Measurements from ENCODE around the gene AFDN. TPM values are rescaled to one million over a fixed set of nuclear protein-coding genes. Genes with fewer than 3 reads are reported as not detected.
A peak's percentile ranks its signal among the peaks of the same experiment; 100 is the strongest.

The AFDN gene
- total RNA-seq, 2 donors from 2014 or later: 213 to 232 TPM

DNA sequence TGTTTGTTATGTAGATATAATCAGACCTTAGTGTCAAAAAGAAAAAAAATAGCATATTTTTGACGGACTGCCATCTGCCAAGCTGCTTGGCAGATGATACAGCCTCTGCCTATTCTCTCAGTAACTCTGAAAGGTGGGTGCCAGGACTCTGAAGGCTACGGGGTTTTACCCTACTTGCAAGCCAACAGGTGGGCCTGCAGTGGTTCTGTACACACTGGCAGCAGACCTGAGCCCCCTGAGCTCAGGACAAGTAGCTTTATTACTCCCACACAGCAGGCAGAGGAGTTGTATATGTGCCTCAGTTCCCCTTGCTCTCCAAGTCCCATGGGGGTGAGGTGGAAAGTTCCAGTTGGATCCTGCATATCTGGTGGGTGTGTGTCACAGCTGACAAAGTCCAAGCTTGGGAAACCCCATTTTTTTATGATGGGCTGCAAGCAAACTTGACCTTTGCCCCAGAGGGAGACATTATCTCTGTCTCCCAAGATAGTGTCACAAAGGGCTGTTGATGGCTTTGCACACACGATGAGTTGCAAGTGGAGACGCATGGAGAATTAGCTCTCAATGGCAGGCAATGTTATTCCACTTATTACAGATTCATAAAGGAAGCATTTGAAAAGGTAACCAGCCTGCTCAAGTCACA lies 20.5 kb upstream of the AFDN start:
- peaks cover 4% of the 10 kb centered on the region for H3K4me1 ChIP-seq
- no peak overlapping the region for H3K4me3 ChIP-seq
- no peaks in the 10 kb centered on the region for H3K27me3 ChIP-seq
- no peaks in the 10 kb centered on the region for H3K9me3 ChIP-seq
- no peak overlapping the region for H3K27ac ChIP-seq
- H3K36me3 ChIP-seq: no peaks in the 10 kb centered on the region
- no peak for TF ChIP-seq CTCF (IDR thresholded peaks at IDR 0.05)
- H3K9ac ChIP-seq (ENCODE audit: low read depth in 2 of 2, low read length in 2 of 2): peak overlapping the region in 1 of 2 donors; percentile 40
- intact Hi-C loops (cut with DNase I): no loop called here
- DNase-seq: peak; percentile 77

- no peaks in the 10 kb centered on the region for H3K36me3 ChIP-seq
- H3K4me1 ChIP-seq: peaks cover 4% of the 10 kb centered on the region
- no peak for DNase-seq
- H3K9ac ChIP-seq (ENCODE audit: low read depth in 2 of 2, low read length in 2 of 2): no peak overlapping the region
- intact Hi-C loops (cut with DNase I): no loop called here
- H3K27me3 ChIP-seq: no peaks in the 10 kb centered on the region
- no peak overlapping the region for H3K27ac ChIP-seq
- TF ChIP-seq CTCF (IDR thresholded peaks at IDR 0.05): no peak
- H3K4me3 ChIP-seq: no peak overlapping the region
- H3K9me3 ChIP-seq: no peaks in the 10 kb centered on the region
Observed at GRCh38 chr6:167807200-167807599, 19.5 kb upstream of the AFDN start.

DNA sequence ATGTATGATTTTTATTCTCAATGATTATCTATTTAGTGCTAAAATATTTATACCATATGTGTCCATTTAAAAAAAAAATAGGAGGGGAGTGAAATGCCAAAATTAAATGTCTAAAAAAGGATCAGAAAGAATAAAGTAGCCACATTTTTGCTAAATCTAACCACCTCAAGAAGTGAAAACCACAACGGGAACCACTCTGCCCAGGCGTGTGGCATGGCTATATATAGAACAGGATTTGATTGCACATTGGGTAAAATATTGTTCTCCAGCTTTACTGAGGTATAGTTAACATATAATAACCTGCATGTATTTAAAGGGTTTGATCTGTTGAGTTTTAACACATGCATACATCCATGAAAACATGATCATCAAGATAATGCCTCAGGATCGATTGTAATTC lies 19.0 kb upstream of the AFDN start:
- TF ChIP-seq CTCF (IDR thresholded peaks at IDR 0.05): no peak
- H3K4me1 ChIP-seq: peaks cover 4% of the 10 kb centered on the region
- no peaks in the 10 kb centered on the region for H3K36me3 ChIP-seq
- intact Hi-C loops (cut with DNase I): no loop called here
- no peak overlapping the region for H3K9ac ChIP-seq (ENCODE audit: low read depth in 2 of 2, low read length in 2 of 2)
- no peak overlapping the region for H3K4me3 ChIP-seq
- H3K27ac ChIP-seq: no peak overlapping the region
- no peaks in the 10 kb centered on the region for H3K27me3 ChIP-seq
- DNase-seq: no peak
- H3K9me3 ChIP-seq: no peaks in the 10 kb centered on the region

DNA sequence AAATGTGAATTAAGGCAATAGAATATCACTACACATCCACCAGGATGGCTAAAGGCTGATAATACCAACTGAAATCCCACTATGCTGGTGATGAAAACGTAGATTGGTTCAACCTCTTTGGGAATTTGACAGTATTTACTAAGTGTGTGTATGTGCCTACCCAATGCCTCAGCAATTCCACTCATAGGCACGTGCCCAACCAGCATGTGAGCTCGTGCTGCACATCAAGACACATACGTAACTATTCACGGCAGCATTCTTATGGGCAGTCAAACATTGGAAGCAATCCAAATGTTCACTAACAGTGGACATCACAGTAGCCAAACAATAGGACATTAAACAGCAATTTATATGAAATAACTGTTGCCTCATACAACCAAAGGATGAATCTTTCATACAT lies 15.7 kb upstream of the AFDN start:
- H3K4me1 ChIP-seq: peaks cover 4% of the 10 kb centered on the region
- no peaks in the 10 kb centered on the region for H3K9me3 ChIP-seq
- intact Hi-C loops (cut with DNase I): no loop called here
- H3K27ac ChIP-seq: no peak overlapping the region
- DNase-seq: no peak
- no peaks in the 10 kb centered on the region for H3K36me3 ChIP-seq
- TF ChIP-seq CTCF (IDR thresholded peaks at IDR 0.05): no peak
- no peaks in the 10 kb centered on the region for H3K27me3 ChIP-seq
- H3K9ac ChIP-seq (ENCODE audit: low read depth in 2 of 2, low read length in 2 of 2): no peak overlapping the region
- H3K4me3 ChIP-seq: no peak overlapping the region

GRCh38 chr6:167811442-167812087 lies 15.1 kb upstream of the AFDN start:
- Histone ChIP-seq H3K27ac (no peak overlapping the region), H3K4me1 (peaks cover 1% of the 10 kb centered on the region), H3K36me3 (no peaks in the 10 kb centered on the region), H3K9me3 (no peaks in the 10 kb centered on the region), H3K9ac (ENCODE audit: low read depth in 2 of 2, low read length in 2 of 2) (no peak overlapping the region), H3K27me3 (no peaks in the 10 kb centered on the region), H3K4me3 (no peak overlapping the region)
- DNase-seq: no peak
- TF ChIP-seq CTCF (IDR thresholded peaks at IDR 0.05): no peak
- intact Hi-C loops (cut with DNase I): no loop called here
